Inferior parietal cortex (tissue), 1 donor: ENCODE data around the gene IFT122.
A peak's percentile ranks its signal among the peaks of the same experiment; 100 is the strongest.
"Not testable (repeated sequence)": the region's sequence is repeated elsewhere in the genome, so short reads cannot be mapped to it uniquely, and the experiment has no call there.

ENCODE experiments used
- DNase-seq: peaks from one replicate; pipeline ENCODE4 v3.0.0-alpha.2; 2016; ENCODE audit errors: extremely low spot score

Gene IFT122

DNA sequence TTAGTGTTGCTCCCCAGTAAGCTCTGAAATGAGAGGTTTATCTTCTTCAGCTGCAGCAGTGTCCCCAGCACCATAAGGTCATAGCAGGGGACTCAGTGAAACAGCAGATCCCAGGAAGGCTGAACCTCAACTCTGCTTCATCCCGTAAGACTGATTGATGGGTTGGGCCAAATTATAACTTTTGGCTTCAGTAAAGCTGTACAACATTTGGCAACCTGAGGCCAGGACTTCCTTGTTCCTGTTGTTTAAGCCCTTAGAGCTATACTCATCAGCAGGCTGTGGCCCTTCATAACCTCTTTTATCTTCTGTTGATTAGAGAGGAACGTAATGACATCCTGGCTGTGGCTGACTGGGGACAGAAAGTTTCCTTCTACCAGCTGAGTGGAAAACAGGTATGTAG is 29.0 kb downstream of the IFT122 start:
- DNase-seq: no peak

DNA sequence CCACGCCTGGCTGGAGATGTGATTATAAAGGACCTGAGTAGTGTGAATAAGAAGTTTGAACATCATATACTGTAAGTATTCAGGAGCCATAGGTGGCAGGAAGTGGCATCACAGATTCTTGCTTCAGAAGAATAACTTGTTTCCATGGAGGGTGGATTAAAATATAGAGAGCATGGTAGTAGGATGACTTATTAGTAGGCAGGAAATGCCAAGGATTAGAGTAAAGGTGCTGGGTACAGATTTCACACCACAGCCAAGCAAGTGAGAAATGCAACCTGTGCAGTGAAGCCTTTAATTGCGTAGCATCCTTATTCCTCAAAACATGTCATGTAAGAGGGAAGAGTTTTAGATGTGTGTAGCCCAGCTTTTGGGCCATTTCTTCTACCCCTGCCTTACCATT is 30.8 kb downstream of the IFT122 start:
- DNase-seq: no peak

DNA sequence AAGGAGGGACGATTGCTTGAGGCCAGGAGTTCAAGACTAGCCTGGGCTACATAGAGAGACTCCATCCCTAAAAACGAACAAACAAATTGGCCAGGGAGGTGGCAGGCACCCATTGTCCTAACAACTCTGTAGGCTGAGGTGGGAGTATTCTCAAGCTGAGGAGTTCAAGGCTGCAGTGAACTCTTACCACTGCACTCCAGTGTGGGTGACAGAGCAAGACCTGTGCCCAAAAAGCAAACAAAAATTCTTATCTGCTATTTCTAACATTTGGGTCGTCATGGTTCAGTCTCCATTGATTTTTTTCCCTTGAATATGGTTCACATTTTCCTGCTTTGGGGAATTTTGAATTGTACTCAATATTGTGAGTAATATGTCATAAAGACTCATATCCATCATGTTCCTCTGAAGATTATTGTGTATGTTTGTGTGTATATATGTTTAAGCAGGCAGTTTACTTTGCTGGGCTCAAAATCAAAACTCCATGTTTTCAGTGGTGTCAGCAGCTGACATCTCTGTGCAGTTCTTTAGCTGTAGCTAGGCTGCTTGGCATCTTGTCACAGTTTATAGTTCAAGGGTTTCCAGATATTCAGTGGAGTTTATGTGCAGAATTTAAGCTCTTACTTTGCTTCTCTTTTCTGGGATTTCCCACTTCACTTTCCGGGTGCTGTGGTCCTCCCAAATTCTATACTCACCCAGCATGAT is 33.2 kb downstream of the IFT122 start:
- DNase-seq: no peak

DNA sequence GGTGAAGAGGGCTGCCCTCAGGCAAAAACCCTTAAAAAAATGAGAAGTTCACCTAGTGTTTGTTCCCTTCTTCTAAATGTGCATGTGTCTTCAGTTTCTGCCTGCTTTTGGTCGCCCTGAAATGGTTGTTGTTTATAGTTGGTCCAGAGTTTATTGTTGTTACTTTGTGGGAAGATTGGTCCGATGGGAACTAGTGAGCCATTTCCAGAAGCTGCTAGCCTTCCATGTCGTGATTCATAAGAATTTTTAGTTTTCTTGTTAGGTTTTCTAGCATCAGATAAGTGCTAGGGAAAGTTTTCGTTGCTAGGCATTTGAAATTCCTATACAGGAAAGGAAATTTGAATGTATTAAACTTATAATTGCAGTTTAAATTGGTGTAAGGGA is 33.7 kb downstream of the IFT122 start:
- DNase-seq: no peak

DNA sequence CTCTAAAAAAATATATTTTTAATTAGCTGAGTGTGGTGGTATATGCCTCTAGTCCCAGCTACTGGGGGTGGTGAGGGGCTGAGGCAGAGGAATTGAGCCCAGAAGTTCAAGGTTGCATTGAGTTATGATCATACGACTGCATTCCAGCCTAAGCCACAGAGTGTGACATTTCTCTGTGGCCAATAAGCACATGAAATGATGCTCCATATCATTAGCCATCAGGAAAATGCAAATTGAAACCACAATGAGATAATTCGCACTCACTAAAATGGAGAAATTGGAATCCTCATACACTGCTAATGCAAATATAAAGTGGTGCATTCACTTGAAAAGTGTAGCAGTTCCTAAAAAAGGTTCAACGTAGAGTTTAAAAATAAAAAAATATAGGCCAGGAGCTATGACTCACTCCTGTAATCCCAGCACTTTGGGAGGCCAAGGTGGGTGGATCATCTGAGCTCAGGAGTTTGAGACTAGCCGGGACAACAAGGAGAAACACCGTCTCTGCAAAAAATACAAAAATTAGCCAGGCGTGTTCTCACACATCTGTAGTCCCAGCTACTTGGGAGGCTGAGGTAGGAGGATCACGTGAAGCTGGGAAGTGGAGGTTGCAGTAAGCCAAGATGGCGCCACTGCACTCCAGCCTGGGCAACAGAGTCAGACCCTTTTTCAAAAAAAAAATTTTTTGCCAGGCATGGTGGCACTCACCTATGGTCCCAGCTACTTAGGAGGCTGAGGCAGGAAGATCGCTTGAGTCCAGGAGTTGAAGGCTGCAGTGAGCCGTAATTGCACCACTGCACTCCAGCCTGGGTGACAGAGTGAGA is 35.2 kb downstream of the IFT122 start:
- DNase-seq: no peak

DNA sequence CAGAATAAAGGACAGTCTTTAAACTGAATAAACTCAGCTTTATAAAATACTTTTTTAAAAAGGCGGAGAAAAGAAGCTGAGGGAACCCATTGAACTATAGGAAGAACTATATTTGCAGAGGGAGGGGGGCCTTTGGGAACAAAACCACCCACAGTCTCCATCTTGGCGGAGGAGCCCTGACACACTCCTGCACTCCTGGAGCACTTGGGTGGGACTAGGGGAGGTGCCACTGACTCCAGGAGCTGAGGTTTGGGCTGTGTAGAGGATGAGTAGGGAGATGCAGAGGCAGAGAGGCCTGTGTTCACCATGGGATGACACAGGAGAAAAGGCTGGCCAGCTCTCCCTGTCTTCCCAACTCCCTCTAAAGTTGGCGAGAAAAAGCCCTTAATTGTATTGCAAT is 35.8 kb downstream of the IFT122 start:
- DNase-seq: no peak

DNA sequence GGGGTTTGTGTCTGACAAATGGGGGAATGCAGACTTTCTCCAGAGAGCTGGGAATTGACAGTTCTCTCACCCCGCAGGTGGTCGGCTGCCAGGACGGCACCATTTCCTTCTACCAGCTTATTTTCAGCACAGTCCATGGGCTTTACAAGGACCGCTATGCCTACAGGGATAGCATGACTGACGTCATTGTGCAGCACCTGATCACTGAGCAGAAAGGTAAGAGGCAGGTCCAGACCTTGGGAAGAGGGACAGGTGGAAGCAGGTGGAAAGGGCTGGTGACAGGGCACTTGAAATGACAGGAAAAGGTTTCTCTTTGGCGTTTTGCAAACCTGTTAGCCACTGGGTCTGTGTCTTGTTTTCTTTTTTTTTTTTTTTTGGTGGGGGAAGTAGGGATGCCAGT is 36.6 kb downstream of the IFT122 start:
- no peak for DNase-seq

DNA sequence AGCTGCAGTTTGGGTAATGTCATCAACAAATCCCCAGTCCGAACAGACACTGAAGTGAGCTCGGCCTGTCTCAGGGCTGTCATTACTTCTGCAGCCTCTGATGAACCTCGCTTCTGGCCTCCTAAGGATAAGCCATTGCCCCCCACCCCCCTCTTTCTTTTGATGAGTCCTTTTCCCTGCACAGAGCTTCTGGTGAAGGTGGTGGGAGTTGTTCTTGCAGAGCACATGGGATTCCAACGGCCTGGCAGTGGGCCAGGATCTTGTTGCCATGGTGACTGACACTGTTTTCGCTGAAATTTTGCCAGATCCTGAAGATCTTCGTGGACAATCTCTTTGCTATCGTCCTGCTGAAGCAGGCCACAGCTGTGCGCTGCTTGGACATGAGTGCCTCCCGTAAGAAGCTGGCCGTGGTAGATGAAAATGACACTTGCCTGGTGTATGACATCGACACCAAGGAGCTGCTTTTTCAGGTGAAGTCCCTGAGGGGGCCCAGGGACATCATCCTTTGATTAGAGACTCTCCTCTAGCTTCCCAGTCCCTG is 41.3 kb downstream of the IFT122 start:
- DNase-seq: not testable (repeated sequence)

DNA sequence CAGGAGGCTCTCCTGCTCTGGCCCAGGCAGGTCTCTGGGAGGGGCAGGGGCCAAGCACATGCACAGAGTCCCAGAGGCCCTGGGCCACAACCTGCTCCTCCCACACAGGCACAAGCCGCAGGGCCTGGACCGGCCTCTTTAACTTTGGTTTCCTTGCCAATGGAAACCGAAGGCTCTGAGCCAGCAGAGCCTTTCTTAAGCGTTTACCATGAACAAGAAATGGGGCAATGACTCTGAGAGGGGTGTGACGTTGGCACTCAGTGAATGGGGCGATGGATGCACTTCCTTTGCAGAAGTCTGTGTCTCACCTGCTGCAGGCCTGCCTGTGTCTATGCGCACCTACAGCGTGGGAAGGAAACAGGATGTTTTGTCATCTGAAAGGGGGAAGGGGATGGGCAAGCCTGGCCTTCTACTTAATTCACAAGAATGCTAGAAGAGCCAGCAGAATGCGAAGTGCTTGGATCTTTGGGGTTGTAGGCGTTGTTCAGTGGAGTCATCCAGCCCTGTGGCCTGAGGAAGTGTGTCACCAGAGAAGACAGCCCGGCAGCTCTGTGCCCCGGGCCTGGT is 41.8 kb downstream of the IFT122 start:
- DNase-seq: no peak

DNA sequence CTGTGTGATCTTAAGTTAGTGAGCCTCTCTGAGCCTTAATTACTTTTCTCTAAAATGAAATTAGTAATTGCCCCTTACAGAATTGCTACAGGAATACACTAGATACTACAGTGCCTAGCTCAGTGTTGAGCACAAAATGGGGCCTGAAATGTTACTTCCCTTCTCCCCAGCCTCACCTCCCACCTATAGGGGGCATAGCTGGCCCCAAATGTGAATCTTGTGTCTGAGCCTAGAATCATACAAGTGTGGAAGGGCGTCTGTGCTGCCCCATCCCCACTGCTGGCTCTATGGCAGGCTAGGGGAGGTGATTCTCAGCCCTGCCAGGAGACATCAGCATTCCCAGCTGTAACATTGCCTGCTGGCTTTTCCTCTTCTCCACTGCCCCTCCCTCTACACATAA is 42.7 kb downstream of the IFT122 start:
- DNase-seq: no peak

DNA sequence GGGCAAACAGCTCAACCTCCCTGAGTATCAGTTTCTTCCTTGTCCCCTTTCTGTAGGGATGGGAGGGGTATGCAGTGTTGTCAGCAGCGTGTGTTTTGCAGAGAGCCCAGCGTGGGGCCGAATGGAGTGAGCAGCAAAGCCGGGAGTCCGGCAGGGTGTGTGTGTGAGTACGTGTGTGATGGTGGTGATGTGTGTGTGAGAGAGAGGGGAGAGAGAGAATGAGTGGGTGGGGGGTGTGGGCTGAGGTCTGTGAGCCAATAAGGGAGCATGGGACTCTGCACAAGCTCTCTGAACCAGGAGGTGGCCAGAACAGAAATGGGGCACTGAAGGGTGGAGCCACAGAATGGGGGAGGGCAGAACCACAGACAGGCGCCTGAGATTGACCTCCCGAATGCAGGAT is 43.8 kb downstream of the IFT122 start:
- no peak for DNase-seq

DNA sequence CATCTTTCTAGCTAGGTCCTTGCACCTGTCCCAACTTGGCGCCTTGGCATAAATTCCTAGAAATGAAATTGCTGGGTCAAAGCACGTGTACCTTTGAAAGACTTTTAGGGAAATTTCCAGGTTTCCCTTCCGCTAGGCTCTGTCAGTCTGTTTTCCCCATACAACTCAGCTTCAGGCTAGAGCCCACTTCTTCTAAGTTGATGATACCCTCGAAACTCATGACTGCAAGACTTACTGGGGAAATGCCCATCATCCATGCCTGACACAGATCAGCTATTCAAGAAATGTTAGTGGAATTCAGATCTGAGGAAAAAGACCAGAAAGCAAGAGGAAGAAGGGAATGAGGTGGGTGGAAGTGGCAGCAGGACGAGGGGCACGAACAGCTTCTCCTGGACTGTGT is 45.1 kb downstream of the IFT122 start:
- not testable (repeated sequence) for DNase-seq

DNA sequence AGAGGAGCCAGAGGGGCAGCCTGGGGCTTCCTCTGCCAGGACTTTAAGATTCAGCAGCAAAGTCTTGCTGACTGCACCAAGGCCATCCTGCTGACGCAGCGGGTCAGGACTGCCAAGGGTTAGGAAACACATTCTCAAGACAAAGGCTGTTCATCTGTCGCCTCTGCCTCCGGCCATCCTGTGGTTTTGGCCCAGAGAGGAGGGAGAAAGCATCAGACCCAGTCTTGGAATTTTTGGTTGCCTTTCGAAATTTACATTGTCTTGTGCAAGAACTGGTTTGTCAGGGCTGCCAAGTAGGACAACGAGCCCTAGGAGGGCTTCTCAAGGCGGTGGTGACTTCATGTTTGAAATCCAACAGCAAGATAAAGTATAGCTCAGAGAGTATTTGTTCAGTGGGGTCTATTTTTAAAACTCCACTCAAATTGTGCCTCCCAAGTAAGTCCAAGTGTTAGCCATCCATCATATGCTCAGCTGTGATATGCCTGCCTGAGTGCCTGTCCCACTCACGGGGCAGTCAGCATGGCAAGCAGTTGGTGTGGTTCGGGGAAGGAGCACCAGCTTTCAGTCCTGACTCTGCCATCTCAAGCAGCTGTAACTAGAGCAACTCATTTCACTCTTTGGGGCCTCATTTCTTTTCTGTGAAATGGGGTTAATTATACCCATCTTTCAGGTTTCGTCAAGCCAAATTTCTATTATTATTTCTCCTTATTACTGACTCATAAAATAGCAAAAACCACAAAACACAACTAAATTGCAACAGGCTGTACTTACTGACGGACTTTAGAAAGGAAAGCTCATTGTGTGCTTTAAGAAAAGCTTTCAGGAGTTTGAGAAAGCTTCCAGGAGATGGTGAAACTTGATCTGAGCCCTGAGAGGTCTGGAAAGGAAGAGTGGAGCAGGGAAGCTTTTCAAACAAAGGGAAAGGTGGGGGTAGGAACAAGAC is 46.0 kb downstream of the IFT122 start:
- no peak for DNase-seq

DNA sequence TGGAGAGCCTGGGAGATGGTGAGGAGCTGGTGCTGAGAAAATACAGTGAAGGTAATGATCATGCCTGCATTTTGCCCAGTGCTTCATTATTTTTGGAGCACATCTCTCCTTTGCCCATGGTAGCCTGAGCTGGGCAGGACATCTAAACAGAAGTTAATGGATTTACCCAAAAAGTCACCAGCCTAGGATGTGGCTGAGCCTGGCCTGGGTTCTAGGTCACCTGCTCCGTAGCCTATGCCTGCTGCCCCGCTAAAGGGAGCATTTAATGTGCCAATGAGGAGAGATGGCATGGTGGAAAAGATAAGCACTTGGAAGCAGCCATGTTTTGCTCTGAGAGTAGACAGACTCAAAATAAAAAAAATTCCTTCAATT is 46.6 kb downstream of the IFT122 start:
- DNase-seq: no peak

DNA sequence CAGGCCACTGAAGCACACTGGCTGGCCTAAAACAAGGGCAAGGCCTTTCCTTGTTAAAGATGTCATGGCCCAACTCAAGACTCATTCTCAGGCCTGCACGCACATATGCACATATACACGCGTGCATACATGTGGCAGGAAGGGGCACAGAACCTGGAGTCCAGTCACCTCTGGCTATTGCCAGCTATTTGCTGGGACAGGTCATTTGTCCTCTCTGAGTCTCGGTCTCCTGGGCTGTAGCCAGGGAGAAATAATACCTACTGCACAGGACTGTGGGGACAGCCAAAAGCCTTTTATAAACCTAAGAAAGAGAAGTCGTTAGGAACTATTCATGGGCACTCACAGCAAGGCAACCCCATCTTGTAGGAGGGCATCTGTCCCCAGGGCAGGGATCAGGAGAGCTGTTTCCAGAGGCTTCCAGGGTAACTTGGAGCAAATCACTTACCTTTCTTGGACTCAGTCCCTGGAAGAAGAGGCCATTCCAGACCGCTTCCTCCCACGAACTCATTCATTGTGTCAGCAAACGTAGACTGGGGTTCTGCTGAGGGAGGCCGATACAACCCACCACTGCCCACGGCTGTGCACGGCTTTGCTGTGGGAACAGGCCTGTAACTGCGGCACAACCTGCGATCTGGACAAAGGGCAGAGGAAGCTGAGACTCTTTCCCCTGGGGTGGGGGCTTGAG is 47.3 kb downstream of the IFT122 start:
- no peak for DNase-seq

DNA sequence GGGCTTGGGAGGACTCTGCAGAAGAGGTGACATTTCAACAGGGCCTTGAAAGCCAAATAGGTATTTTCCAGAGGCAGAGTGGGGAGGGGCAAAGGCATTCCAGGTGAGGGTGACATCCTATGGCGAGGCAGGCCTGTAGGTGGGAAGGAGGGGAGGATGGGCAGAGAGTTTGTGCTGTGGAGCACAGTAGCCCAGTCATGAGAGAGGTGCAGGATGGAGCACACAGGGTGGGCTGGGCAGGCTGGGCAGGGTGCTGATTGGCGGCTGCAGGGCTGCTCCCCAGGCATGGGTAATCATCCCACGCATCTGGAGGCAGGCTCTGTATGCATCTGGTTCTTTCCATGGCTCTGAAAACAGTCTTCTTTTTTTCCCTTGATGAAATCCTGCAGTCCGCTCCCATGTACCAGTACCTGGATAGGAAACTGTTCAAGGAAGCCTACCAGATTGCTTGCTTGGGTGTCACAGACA is 47.9 kb downstream of the IFT122 start:
- not testable (repeated sequence) for DNase-seq

DNA sequence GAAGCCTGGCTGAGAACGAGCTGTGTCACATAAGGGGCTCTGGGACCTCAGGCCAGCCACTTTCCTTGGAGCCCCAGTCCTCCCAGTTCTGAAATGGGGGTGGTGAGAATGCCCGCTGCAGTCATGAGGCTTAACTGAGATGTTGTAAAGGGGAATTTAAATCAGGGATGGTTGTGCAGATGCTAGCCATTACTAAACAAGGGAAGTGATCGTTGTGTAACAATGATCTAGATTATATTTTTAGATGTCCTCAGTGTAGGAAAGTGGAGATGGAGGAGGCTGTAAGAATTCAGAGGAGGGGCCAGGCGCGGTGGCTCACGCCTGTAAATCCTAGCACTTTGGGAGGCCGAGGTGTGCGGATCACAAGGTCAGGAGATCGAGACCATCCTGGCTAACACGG is 49.2 kb downstream of the IFT122 start:
- DNase-seq: not testable (repeated sequence)

DNA sequence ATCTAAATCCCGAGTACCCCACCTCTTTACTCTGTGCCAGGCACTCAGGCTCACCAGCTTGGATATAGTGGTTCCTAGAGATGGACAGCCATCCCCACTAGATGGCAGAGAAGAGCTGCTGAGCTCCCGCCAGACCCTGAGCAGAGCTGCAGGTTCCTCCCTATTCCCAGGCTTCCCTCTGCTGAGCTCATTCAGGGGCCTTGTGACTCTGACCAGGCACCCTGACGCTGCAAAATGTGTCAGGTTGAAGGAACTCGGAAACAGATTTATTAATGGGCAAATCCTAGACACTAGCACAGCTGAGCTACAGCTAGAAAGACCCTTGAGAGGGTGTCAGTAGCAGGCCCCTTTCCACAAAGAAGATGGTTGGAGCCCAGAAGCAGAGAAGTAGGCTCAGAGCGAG is 50.2 kb downstream of the IFT122 start:
- peak; percentile 89 for DNase-seq

DNA sequence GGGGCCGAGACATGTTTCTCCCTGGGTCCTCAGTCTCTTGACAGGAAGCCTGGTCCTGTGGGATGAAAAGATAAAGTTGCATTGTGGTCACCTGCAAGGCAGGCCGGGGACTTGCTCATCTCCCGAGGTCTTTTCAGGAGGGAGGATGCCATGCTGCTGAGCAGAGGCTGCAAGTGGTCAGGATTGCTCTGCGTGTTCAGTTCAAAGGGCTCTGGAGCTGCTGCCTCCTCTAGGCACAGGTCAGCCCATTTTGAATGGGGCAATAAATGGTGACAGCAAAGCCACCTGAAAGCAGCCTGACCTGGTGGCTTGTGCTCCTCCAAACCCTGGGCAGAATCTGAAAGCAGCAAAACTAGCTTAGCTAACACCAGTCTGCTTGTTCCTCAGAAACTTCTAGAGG is 51.1 kb downstream of the IFT122 start:
- not testable (repeated sequence) for DNase-seq

DNA sequence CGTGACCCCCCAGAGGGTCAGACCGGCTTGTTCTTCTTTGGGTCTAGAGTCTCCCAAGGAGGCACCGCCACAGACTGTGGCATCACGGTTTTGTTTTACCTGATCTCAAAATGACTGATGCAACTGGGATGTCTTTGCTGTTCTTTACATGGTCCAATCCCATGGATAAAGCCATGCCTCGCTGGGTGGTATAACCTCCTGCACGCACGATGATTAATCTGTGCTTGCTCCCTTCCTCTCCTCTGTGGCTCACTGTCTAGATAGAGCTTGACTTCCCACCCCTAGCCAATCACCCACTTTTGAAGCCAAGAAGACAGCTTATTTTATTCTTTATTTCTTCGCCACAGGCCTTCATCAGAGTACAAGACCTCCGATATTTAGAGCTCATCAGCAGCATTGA is 51.8 kb downstream of the IFT122 start:
- no peak for DNase-seq

DNA sequence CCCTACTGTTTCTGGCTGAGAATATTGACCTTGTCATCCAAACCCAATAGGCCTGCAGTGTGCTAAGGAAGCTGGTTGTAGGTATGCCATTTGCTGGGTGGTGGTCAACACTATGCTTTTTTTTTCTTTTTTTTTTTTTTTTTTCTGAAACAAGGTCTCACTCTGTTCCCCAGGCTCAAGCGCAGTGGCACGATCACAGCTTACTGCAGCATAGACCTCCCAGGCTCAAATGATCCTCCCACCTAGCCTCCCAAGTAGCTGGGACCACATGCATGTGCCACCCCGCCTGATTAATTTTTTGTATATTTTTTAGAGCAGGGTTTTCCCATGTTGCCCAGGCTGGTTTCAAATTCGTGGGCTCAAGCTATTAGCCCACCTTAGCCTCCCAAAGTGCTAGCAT is 52.7 kb downstream of the IFT122 start:
- DNase-seq: no peak
